Testis (tissue), 2 donors: ENCODE results near the gene SLC22A8.

ENCODE experiments used
- POLR2A ChIP-seq: fragments of 450-650 bp; IDR thresholded peaks from one replicate; pipeline ENCODE4 v1.6.1; 2017; ENCODE audit warnings: antibody characterized with exemption, mild to moderate bottlenecking, moderate library complexity
- TF ChIP-seq, protein P1 (sequence below), 3 experiments: fragments of 450-650 bp in 2 of 3; fragments of 200-600 bp in 1 of 3; sonication (generic) in 1 of 3; IDR thresholded peaks; one replicate each; pipeline ENCODE4 v1.5.1; 2016 to 2019; ENCODE audit warnings: antibody characterized with exemption in 3 of 3, mild to moderate bottlenecking in 2 of 3, moderate library complexity in 1 of 3

DNA sequence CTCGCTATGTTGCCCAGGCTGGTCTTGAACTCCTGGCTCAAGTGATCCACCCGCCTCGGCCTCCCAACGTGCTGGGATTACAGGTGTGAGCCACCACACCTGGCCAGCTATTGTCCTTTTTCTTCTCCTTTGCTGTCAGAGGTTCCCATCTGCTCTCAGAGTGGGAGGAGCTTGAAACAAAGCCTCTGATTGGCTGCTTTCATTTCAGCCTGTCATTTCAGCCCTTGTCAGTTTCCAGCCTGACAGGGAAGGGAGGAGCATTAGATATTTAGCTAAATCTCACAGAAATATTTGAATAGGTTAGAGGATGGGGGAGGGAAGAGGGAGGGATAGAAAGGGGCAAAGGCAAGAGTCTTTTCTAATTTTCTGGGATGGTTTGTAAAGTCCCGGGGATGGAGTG is 39.5 kb downstream of the SLC22A8 start:
- TF ChIP-seq POLR2A = no peak
- TF ChIP-seq, protein P1, sequence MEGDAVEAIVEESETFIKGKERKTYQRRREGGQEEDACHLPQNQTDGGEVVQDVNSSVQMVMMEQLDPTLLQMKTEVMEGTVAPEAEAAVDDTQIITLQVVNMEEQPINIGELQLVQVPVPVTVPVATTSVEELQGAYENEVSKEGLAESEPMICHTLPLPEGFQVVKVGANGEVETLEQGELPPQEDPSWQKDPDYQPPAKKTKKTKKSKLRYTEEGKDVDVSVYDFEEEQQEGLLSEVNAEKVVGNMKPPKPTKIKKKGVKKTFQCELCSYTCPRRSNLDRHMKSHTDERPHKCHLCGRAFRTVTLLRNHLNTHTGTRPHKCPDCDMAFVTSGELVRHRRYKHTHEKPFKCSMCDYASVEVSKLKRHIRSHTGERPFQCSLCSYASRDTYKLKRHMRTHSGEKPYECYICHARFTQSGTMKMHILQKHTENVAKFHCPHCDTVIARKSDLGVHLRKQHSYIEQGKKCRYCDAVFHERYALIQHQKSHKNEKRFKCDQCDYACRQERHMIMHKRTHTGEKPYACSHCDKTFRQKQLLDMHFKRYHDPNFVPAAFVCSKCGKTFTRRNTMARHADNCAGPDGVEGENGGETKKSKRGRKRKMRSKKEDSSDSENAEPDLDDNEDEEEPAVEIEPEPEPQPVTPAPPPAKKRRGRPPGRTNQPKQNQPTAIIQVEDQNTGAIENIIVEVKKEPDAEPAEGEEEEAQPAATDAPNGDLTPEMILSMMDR (IDR thresholded peaks at IDR 0.05) = no peak
